ENCODE measurements around the gene RAD23B. TPM values are rescaled to one million over a fixed set of nuclear protein-coding genes. Genes with fewer than 3 reads are reported as not detected.

Gene RAD23B
- total RNA-seq, 1 donor = 157 TPM

- DNase-seq (ENCODE audit: insufficient read length, low spot score, missing footprints) = no peak
- Histone ChIP-seq H3K36me3 (ENCODE audit: insufficient read depth, low read length) (peaks cover 12% of the 10 kb centered on the region), H3K27me3 (ENCODE audit: insufficient read depth, low read length) (no peaks in the 10 kb centered on the region), H2AFZ (ENCODE audit: low read length) (no peak overlapping the region), H3K4me1 (ENCODE audit: insufficient read depth, low read length) (peaks cover 26% of the 10 kb centered on the region), H3K79me2 (ENCODE audit: insufficient read depth, low read length) (peaks cover 95% of the 10 kb centered on the region), H4K20me1 (ENCODE audit: insufficient read depth, low read length) (peaks cover 79% of the 10 kb centered on the region), H3K4me3 (ENCODE audit: insufficient read depth, low read length) (no peak overlapping the region), H3K27ac (ENCODE audit: low read depth, low read length) (peak overlapping the region; percentile 11), H3K4me2 (ENCODE audit: insufficient read depth, low read length) (no peak overlapping the region), H3K9me3 (ENCODE audit: low read depth, low read length) (no peaks in the 10 kb centered on the region)
- peak; percentile 22 for TF ChIP-seq CTCF (IDR thresholded peaks at IDR 0.05; ENCODE audit: extremely low read depth, low read depth, low read length)
These were observed 16.4 kb downstream of the RAD23B start for GRCh38 chr9:107299437-107299836.

- no peaks in the 10 kb centered on the region for H3K4me1 ChIP-seq (ENCODE audit: insufficient read depth, low read length)
- peaks cover 63% of the 10 kb centered on the region for H4K20me1 ChIP-seq (ENCODE audit: insufficient read depth, low read length)
- DNase-seq (ENCODE audit: insufficient read length, low spot score, missing footprints) = no peak
- no peak overlapping the region for H2AFZ ChIP-seq (ENCODE audit: low read length)
- H3K9me3 ChIP-seq (ENCODE audit: low read depth, low read length) = no peaks in the 10 kb centered on the region
- H3K79me2 ChIP-seq (ENCODE audit: insufficient read depth, low read length) = peaks cover 92% of the 10 kb centered on the region
- TF ChIP-seq CTCF (IDR thresholded peaks at IDR 0.05; ENCODE audit: extremely low read depth, low read depth, low read length) = no peak
- H3K36me3 ChIP-seq (ENCODE audit: insufficient read depth, low read length) = peaks cover 70% of the 10 kb centered on the region
- H3K27me3 ChIP-seq (ENCODE audit: insufficient read depth, low read length) = no peaks in the 10 kb centered on the region
- H3K4me3 ChIP-seq (ENCODE audit: insufficient read depth, low read length) = no peak overlapping the region
- no peak overlapping the region for H3K27ac ChIP-seq (ENCODE audit: low read depth, low read length)
- H3K4me2 ChIP-seq (ENCODE audit: insufficient read depth, low read length) = no peak overlapping the region
These were observed 23.2 kb downstream of the RAD23B start for GRCh38 chr9:107306308-107306707.

- H3K27ac ChIP-seq (ENCODE audit: low read depth, low read length) = peak overlapping the region; percentile 7
- TF ChIP-seq CTCF (IDR thresholded peaks at IDR 0.05; ENCODE audit: extremely low read depth, low read depth, low read length) = no peak
- H3K36me3 ChIP-seq (ENCODE audit: insufficient read depth, low read length) = peaks cover 75% of the 10 kb centered on the region
- H2AFZ ChIP-seq (ENCODE audit: low read length) = no peak overlapping the region
- H3K79me2 ChIP-seq (ENCODE audit: insufficient read depth, low read length) = peaks cover 91% of the 10 kb centered on the region
- peaks cover 63% of the 10 kb centered on the region for H4K20me1 ChIP-seq (ENCODE audit: insufficient read depth, low read length)
- H3K4me3 ChIP-seq (ENCODE audit: insufficient read depth, low read length) = no peak overlapping the region
- no peak overlapping the region for H3K4me2 ChIP-seq (ENCODE audit: insufficient read depth, low read length)
- no peaks in the 10 kb centered on the region for H3K27me3 ChIP-seq (ENCODE audit: insufficient read depth, low read length)
- H3K4me1 ChIP-seq (ENCODE audit: insufficient read depth, low read length) = no peaks in the 10 kb centered on the region
- no peak for DNase-seq (ENCODE audit: insufficient read length, low spot score, missing footprints)
- H3K9me3 ChIP-seq (ENCODE audit: low read depth, low read length) = no peaks in the 10 kb centered on the region
These were observed 24.3 kb downstream of the RAD23B start for GRCh38 chr9:107307331-107307730.

- no peak for DNase-seq (ENCODE audit: insufficient read length, low spot score, missing footprints)
- no peak overlapping the region for H3K27ac ChIP-seq (ENCODE audit: low read depth, low read length)
- no peaks in the 10 kb centered on the region for H3K4me1 ChIP-seq (ENCODE audit: insufficient read depth, low read length)
- TF ChIP-seq CTCF (IDR thresholded peaks at IDR 0.05; ENCODE audit: extremely low read depth, low read depth, low read length) = no peak
- H3K4me3 ChIP-seq (ENCODE audit: insufficient read depth, low read length) = no peak overlapping the region
- H2AFZ ChIP-seq (ENCODE audit: low read length) = no peak overlapping the region
- peaks cover 63% of the 10 kb centered on the region for H4K20me1 ChIP-seq (ENCODE audit: insufficient read depth, low read length)
- H3K79me2 ChIP-seq (ENCODE audit: insufficient read depth, low read length) = peaks cover 94% of the 10 kb centered on the region
- no peaks in the 10 kb centered on the region for H3K9me3 ChIP-seq (ENCODE audit: low read depth, low read length)
- H3K4me2 ChIP-seq (ENCODE audit: insufficient read depth, low read length) = no peak overlapping the region
- no peaks in the 10 kb centered on the region for H3K27me3 ChIP-seq (ENCODE audit: insufficient read depth, low read length)
- peaks cover 74% of the 10 kb centered on the region for H3K36me3 ChIP-seq (ENCODE audit: insufficient read depth, low read length)
These were observed 25.4 kb downstream of the RAD23B start for GRCh38 chr9:107308461-107308860.

Data from osteoblast (primary cell).